HK-2 (cell line): Measurements from ENCODE around the gene ADAM8.
"Not testable (repeated sequence)": the region's sequence is repeated elsewhere in the genome, so short reads cannot be mapped to it uniquely, and the experiment has no call there.

Experiments used
- DNase-seq: peaks from one replicate; pipeline ENCODE4 v3.0.0-alpha.2; 2018; ENCODE audit not compliant: unreplicated experiment

ADAM8 gene

DNA sequence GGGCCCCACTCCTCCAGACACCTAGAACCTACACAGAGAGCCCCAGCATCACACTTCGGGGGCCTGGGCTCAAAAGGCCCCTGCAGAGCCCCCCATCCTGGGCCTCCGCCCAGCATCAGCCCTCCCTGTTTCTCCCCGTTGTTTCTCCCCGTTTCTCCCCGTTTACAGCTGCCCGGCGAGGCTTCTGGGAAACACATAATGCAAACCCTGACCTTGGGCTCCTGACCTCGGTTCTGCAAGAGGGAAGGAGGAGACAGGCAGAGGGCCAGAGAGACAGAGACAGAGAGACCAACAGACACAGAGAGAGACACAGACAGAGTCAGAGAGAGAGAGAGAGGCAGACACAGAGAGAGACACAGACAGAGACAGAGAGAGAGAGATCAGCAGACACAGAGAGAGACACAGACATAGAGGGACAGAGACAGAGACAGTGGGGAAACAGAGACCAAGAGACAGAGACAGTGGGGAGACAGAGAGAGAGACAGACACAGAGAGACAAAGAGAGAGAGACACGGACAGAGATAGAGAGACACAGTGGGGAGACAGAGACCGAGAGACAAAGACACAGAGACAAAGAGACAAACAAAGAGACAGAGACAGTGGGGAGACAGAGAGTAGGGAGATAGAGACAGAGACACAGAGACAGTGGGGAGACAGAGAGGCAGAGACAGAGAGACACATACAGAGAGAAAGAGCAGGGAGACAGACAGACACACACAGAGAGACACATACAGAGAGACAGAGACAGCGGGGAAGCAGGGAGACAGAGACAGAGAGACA, 26.5 kb downstream of the ADAM8 start:
- no peak for DNase-seq

DNA sequence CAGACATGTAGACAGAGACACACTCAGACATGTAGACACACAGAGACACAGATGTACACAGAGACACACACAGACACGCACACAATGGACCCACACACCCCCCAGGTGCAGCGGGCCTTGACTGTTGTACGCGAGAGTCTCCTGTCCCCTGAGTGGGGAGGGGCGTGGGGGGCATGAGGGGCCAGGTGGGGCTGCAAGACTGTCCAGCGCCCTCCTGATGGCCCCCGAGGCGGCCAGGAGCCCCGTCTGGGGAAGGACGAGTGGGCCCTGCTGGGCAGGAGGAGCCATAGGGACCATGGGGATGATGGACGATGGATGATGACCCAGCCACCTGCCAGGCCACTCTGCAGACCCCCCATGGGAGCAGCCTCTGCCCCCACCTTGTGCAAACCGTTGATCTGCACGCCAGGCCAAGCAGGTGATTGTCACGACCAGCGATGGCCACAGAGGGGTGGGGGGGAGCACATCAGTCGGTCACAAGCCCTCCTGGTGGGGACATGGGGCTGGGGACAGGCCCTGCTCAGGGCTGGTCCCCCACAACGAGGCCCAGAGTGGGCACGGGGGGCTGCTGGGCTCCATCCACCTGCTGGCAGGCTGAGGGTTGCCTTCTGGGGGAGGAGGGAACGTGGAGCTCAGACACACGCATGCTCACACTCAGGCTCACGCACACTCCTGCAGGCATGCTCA, 27.4 kb downstream of the ADAM8 start:
- no peak for DNase-seq

DNA sequence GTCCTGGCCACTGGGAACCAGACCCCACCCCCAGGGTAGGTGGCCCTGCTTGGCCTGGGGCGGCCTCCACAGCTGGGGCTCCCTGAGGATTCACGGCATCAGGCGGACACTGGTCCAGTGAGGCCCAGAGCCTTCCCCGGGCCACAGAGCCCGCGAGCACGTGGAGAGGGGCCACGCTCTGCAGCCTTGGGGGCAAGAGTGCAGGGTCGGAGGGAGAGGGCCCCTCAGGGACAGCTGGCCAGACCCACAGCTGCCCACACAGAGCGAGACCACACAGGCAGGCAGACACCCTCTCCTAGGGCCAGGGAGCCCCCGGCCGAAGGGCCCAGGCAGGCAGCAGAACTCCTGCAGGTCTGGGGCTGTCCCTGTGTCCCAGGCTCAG, 28.3 kb downstream of the ADAM8 start:
- no peak for DNase-seq

DNA sequence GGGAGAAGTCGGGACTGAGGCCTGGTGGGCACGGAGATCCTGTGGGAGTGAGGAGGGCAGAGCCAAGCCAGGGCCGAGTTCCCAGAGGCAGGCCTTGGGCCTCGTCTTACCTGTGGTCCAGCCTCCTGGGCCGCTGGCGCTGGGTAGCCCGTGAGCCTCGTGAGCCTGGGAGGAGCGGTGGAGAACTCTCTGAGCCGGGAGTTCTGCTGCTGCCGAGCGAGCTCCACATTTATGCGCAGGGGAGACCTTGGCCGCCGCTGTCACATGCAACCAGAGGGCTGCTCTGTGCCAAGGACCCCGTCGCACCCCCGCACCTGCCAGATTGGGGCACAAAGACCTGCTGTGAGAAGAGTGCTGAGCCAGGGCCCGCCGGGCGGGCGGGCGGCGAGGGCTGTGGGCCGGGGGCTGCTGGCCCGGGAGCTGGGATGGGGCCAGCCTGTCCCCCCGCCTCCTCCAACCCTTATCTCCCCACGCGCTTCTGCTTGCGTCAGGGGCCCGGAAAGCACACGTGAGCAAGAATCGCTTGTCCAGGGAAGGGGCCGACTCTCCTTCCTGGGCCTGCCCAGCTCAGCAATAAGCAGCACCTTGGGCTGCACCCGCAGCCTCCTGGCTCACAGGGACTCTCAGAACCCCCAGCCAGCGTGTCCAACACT, 28.9 kb downstream of the ADAM8 start:
- no peak for DNase-seq

- no peak for DNase-seq
Observed at GRCh38 chr10:133246236-133246626, 30.4 kb downstream of the ADAM8 start.

DNA sequence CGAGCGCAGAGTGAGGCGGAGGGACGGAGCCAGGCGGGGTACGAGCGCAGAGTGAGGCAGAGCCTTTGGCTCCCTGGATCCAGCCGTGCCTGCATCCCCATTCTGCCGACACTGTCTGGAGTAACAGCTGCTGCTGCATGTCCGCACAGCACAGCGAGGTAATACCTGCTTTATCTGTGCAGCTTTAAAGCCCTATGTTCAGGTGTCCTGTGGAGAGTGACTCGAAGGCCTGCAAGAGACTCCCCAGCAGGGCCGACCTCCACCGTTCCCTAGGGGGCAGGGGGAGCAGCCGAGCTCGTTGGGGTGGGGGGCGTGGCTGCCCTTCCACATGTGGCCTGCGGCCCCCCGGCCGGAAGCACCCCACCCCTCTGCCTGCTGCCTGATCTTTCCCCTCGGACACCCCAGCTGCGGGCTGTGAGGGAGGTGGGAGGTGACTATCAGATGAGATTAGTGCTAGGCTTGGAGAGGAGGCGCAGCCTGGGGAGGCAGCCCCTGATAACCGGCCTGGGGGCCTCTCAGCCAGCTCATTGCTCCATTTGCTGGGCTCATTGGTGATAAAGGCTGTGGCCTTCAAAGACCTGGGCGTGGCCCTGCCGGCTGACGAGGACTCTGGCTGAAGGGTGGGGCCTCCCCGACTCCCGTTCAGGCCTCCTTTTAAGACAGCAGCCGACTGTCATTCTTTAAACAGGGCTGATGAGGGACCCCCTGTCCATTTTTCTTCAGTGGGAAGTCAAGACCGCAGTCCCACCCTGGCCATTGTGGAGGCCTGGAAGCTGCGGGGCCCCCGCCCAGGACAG, 31.0 kb downstream of the ADAM8 start:
- DNase-seq = no peak

DNA sequence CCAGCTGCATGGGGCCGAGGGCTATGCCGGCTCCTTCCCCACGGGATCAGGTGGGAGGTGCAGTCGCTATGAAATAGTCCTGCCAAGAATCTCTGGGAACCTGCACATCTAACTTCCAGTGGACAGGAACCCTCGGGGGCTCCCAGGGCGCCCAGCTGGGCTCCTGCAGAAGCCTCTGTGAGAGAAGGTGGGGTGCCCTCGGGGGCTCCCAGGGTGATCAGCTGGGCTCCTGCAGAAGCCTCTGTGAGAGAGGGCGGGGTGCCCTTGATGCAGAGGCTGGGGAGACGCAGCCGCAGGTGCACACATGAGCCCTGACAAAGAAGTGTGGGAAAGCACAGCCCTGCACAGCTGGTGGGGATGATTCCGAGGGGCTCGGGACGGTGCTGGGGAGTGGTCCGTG, 33.1 kb downstream of the ADAM8 start:
- DNase-seq = no peak

- no peak for DNase-seq
Observed at GRCh38 chr10:133242611-133243356, 33.9 kb downstream of the ADAM8 start.

DNA sequence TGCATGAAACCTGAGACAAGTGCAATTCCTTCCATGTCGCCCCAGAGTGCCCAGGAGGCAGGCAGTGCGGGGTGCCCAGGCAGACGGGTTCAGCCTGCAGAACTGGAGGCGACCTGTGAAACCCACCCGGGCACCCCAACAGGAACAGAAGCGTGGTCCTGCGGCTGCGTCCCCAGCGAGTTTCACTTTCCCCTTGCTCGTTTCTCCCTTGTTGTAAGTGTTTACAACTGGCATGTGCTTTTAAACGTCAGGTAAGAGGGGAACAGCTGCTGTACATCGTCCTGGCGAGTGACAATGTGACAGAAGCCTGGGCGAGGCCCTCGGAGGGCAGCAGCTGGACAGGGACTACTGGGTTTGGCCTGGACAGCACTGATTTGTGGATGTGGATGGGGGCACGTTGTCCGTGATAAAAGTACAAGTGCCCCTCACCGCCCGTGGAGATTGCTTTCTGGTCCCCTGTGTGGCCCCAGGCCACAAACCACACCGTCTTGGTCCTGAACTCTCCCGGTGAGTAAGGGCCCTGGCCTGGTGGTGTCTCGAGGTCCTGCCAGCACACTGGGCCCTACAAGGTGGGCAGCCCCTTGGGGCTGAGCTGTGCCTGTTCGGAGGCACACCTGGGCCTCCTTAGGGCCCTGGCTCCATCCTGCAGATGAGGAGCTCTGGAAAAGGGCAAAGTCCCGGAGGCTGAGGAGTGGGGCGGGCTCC, 35.0 kb downstream of the ADAM8 start:
- no peak for DNase-seq

DNA sequence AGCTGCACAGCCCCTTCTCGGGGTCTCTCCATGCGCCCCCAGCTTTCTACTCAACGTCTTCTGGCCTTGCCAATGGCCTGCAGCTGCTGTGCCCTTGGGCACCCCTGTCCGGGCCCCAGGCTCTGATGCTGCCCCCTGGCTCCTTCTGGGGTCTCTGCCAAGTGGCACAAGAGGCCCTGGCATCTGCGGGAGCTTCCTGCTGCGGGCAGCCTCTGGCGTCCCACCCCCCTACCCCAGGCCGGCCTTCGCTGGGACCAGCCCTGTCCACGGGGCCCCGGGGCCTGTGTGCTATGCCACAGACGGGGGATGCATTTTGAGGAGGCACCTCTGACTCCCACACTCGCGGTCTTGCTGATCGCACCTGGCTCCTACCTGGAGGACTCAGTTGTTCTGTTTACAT, 36.7 kb downstream of the ADAM8 start:
- no peak for DNase-seq

GRCh38 chr10:133238466-133238804, 38.2 kb downstream of the ADAM8 start:
- no peak for DNase-seq

DNA sequence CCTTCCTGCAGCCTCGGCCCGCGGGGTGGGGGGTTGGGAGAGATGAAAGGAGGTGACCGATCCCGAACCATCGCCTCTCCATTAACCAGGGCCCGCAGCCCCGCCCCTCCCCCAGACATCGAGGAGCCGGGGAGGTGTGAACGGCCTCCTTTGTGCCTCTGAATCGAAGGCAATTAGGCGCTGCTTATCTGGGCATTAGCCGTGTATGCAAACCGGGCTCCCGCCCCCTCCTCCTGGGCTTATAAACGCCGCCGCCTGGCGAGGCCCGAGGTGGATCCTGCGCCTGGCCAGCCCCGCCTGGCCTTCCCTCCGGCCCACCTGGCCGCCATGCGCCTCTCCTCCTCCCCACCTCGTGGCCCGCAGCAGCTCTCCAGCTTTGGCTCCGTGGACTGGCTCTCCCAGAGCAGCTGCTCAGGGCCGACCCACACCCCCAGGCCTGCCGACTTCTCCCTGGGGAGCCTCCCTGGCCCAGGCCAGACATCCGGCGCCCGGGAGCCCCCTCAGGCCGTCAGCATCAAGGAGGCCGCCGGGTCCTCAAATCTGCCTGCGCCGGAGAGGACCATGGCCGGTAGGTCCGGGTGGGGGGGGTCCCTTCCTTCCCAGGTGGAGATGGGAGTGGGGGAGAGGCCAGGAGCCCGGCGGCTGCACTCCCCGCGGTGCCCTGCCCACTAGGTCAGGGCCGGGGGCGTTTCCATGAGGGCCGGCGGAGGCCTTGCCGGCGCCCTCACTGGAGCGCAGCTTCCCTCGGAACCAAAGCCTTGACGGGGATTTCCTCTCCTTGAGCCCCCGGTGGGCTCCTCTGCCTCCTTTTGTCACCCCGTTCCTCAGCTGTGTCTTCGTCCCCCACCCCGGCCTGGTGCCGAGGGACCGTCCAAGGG, 38.8 kb downstream of the ADAM8 start, which contains the start of gene VENTX:
VENTX (plus strand) TSS at position 268 of the 878 bp plus-strand sequence; CDS start at position 328, 60 bp downstream.
- no peak for DNase-seq

DNA sequence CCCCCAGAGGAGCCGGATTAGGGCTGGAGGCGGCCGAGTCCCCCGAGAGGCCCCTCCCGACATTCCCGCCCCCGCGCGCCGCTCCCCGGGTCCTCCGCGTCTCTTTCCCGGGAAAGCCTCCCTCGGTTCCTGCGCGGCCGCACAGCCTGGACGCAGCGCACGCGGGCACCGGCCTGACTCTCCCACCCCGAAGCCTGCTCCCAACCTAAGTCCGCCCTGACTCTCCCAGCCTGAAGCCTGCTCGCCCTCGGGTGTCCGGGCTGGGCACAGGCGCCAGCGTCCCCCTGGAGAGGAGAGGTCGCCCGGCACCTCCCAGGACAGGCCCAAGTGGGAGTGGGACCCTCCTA, 39.5 kb downstream of the ADAM8 start:
- no peak for DNase-seq

DNA sequence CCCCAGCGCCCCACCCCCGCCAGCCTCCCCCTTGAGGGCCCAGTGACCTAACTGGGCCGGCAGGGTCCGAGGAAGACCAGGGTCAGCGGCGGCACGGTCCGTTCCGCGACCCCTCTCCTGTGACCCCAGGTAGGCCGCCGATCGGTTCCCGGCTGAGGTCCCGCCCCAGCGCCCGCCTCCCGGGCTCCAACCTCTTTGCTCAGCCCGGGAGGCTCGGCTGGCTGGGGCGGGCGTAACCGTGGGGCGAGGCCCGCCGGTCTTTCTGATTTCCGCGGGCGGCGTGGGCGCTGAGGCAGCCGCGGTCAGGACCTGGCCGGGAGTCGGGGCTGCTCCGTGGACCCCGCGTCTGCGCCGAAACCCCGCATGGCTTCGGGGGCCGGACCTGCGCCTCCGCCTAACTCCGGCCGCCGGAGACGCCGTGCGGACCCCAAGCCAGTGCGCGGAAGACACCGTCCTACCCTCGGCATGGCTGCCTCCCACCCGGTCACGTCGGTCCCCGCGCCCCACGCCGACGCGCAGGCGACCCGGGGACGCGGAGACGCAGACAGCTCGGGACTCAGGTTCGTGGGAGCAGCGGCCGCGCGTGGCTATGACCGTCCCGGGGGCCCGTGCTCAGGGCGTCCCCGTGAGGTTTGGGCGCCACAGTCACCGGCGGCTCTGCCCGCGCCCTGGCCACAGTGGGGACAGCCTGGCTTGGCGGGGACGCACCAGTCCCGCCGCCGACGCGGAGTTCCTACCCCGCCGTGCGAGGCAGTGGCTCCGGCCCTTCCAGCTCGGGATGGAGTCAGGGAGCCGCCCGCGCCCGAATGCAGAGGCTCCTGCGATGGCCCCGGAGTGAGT, 40.0 kb downstream of the ADAM8 start:
- no peak for DNase-seq

DNA sequence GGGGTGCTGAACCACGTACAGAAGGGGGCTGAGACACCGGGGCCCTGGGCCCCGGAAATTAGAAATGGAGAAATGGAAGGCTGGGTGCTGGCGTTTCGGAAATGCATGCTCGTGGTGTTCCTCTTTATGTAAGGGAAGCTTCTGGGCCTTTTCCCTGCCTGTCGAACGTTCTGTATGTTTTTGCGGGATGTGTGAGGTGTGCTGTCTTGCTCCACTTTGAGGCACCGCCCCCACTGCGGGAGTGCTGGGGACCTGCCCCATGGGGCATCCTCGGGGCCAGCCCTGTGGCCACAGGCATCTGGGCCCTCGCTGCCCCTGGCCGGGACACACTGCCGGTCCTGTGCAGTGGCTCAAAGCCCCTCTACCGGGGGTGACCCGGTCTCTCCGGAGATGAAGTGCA, 40.7 kb downstream of the ADAM8 start:
- DNase-seq = no peak

DNA sequence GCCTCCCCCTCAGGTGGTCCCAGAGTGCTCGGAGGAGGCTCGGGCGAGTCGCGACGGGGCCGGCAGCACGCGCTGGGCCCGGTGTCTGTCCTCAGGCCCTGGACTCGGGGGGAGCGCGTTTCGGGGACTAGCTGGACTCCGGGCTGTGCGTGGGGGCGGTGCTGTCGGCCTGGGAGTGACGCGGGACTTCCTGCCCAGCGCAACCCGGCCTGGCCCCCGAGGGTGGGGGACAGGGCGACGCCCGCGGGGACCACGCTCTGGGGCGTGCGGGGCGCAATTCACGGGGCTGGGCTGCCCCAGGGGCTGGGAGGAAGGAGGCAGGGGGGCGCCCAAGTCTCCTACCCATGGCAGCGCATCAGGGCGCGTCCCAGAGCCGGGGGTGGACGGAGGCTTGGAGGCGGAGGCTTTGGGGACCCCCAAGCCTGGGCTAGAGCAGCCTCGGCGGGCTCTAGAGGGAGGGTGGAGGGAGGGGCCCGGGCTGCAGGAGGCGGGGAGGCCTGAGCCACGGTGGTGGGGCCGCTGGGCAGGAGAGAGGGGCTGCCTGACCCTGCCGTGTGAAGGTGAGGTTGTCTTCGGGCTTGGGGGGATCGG, 41.3 kb downstream of the ADAM8 start:
- no peak for DNase-seq

DNA sequence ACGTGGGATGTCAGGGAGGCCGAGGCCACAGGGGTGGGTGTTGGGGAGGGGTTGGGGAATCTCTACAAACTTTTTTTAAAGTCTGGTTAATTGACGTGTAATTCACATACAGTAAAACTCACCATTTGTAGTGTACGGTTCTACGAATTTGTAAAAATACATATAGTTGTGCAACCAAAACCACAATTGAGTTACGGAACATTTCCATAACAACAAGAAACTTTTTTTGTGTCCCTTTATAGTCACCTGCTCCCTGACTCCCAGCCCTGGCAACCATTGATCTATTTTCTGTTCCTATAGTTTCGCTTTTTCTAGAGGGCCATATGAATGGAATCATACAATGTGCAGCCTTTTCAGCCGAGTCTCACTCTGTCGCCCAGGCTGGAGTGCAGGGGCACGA, 41.9 kb downstream of the ADAM8 start:
- DNase-seq = not testable (repeated sequence)

DNA sequence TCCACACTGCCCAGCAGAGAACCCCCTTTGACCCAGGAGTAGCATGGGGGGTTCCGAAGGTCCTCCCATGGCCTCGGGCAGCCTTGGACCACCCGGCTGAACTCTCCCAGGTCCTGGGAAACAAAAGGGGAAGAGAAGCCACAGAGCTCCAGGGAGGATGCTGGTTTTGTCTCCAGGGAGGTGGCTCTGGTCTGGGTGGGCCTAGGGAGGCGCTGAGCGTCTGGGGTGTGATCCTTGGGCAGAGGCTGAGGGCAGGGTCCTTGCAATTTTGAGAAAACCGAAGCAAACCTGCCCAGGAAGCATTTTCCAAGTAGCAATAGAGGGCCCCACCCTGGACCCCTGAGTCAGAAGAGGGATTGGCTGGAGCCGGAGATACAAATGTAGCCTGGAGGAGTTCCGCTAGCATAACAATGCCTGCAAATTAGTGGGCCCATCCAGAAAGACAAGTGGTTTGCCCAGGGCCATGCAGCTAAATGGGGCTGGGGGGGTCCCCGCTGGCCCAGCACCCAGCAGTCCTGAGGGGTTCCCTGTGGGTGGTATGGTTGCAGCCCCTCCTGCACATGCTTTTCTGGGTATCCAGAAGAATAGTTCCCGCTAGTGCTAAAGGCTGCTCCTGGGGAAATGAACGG, 44.6 kb downstream of the ADAM8 start:
- no peak for DNase-seq
